Neural crest cell (in vitro differentiated cells): ENCODE measurements around the gene PEMT. TPM values are rescaled to one million over a fixed set of nuclear protein-coding genes. Genes with fewer than 3 reads are reported as not detected.

ENCODE experiments used
- DNase-seq: peaks from one replicate; pipeline ENCODE4 v3.0.0; 2021; ENCODE audit warnings: low read depth, mixed read lengths, low spot score
- H3K27ac Mint-ChIP-seq: one replicate; pipeline ENCODE4 v1.8.0; 2021; ENCODE audit warnings: mild to moderate bottlenecking, mixed read lengths; ENCODE audit not compliant: unreplicated experiment
- H3K27me3 Mint-ChIP-seq: 2 replicates; pipeline ENCODE4 v1.8.0; 2021; ENCODE audit warnings: low read depth, mild to moderate bottlenecking, mixed read lengths
- H3K36me3 Mint-ChIP-seq: 2 replicates; pipeline ENCODE4 v1.8.0; 2021; ENCODE audit warnings: low read depth, mild to moderate bottlenecking, mixed read lengths
- H3K4me1 Mint-ChIP-seq: 2 replicates; pipeline ENCODE4 v1.8.0; 2021; ENCODE audit warnings: mixed read lengths
- H3K4me3 Mint-ChIP-seq: one replicate; pipeline ENCODE4 v1.8.0; 2021; ENCODE audit warnings: mild to moderate bottlenecking, mixed read lengths
- H3K9me3 Mint-ChIP-seq: 2 replicates; pipeline ENCODE4 v1.8.0; 2021; ENCODE audit warnings: mixed read lengths
- total RNA-seq: library from RNA; stranded (reverse); gene quantifications from 2 replicates; pipeline ENCODE4 v1.2.1, GENCODE V29; 2021
- TF ChIP-seq, protein P1 (sequence below): fragments of 200-600 bp; sonication (generic); conservative IDR thresholded peaks from 2 replicates; pipeline ENCODE4 v1.5.0; 2021; ENCODE audit warnings: antibody characterized with exemption, mild to moderate bottlenecking

PEMT gene
- total RNA-seq, 1 donor from 2014 or later = 43.0 TPM

- TF ChIP-seq, protein P1, sequence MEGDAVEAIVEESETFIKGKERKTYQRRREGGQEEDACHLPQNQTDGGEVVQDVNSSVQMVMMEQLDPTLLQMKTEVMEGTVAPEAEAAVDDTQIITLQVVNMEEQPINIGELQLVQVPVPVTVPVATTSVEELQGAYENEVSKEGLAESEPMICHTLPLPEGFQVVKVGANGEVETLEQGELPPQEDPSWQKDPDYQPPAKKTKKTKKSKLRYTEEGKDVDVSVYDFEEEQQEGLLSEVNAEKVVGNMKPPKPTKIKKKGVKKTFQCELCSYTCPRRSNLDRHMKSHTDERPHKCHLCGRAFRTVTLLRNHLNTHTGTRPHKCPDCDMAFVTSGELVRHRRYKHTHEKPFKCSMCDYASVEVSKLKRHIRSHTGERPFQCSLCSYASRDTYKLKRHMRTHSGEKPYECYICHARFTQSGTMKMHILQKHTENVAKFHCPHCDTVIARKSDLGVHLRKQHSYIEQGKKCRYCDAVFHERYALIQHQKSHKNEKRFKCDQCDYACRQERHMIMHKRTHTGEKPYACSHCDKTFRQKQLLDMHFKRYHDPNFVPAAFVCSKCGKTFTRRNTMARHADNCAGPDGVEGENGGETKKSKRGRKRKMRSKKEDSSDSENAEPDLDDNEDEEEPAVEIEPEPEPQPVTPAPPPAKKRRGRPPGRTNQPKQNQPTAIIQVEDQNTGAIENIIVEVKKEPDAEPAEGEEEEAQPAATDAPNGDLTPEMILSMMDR = peak; percentile 94
- peaks cover 38% of the 10 kb centered on the region for H3K27me3 Mint-ChIP-seq
- H3K9me3 Mint-ChIP-seq = no peaks in the 10 kb centered on the region
- H3K4me1 Mint-ChIP-seq = peaks cover 18% of the 10 kb centered on the region
- H3K27ac Mint-ChIP-seq = no peak within 1 kb of the TSS
- H3K36me3 Mint-ChIP-seq = peaks cover 3% of the 10 kb centered on the region
- peak within 1 kb of the TSS; percentile 87 for H3K4me3 Mint-ChIP-seq
- peak; percentile 77 for DNase-seq
These were observed 95.1 kb downstream of the PEMT start, which contains the start of gene RASD1 for GRCh38 chr17:17496189-17497064. TSS of gene RASD1 (minus strand) at chr17:17496395. CDS start at chr17:17496181, 214 bp downstream.

GRCh38 chr17:17495536-17496188 lies 95.8 kb downstream of the PEMT start:
- peaks cover 3% of the 10 kb centered on the region for H3K36me3 Mint-ChIP-seq
- TF ChIP-seq, protein P1 = peak; percentile 10
- peak overlapping the region; percentile 87 for H3K4me3 Mint-ChIP-seq
- DNase-seq = peak; percentile 22
- H3K27ac Mint-ChIP-seq = no peak overlapping the region
- H3K9me3 Mint-ChIP-seq = no peaks in the 10 kb centered on the region
- H3K4me1 Mint-ChIP-seq = peaks cover 18% of the 10 kb centered on the region
- H3K27me3 Mint-ChIP-seq = peaks cover 35% of the 10 kb centered on the region

DNA sequence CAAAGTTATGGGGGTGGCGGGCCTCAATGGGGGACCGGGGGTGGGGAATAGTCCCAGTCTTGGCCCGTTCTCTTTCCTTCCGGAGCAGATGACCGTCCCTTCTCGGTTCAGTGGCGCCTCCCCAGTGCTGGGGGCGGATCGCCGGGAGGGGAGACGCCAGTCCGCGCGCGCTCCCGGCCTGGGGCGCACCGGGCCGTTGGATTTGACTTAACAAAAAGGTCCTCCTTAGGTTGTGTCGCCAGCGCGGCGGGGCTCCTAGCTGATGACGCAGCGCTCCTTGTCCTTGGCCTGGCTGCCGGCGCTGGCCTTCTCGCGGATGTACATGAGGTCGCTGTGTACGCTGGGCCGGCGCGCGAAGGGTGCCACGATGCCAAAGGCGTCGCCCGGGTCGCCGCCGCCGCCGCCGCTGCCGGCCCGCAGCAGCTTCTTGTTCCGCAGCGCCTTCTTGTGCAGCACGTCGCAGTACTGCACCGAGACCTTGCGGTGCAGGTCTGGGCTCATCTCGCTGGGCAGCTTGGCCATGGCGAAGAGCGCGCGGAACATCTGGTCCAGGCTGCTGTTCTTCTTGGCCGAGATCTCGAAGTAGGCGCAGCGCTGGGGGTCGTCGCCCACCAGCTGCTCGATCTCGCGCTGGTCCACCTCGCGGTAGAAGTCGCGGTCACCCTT lies 96.5 kb downstream of the PEMT start:
- no peaks in the 10 kb centered on the region for H3K9me3 Mint-ChIP-seq
- H3K4me1 Mint-ChIP-seq = peaks cover 18% of the 10 kb centered on the region
- peaks cover 3% of the 10 kb centered on the region for H3K36me3 Mint-ChIP-seq
- H3K27me3 Mint-ChIP-seq = peaks cover 35% of the 10 kb centered on the region
- DNase-seq = peak; percentile 56
- no peak overlapping the region for H3K27ac Mint-ChIP-seq
- TF ChIP-seq, protein P1 = no peak
- peak overlapping the region; percentile 87 for H3K4me3 Mint-ChIP-seq

DNA sequence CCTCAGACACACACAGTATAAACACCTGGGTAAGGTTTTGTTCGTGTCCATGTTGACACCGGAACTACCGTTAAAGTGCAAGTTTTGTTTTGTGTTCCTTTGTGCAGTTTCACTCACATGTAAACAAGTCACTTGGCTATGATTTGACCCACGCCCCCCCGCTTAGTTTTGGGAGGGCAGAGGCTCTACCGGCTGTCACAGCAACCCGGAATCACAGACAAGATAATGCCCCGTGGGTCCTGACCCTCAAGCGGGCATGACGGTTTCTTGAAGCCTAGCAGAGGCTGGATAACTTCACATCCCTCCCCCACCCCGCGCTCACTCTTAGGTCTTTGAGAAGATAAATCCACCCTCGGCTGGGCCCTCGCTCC lies 97.0 kb downstream of the PEMT start:
- TF ChIP-seq, protein P1 = no peak
- H3K4me3 Mint-ChIP-seq = peak overlapping the region; percentile 87
- peaks cover 6% of the 10 kb centered on the region for H3K36me3 Mint-ChIP-seq
- no peak overlapping the region for H3K27ac Mint-ChIP-seq
- no peaks in the 10 kb centered on the region for H3K9me3 Mint-ChIP-seq
- peaks cover 35% of the 10 kb centered on the region for H3K27me3 Mint-ChIP-seq
- no peak for DNase-seq
- H3K4me1 Mint-ChIP-seq = peaks cover 18% of the 10 kb centered on the region

- H3K4me1 Mint-ChIP-seq = peaks cover 18% of the 10 kb centered on the region
- TF ChIP-seq, protein P1 = no peak
- peaks cover 35% of the 10 kb centered on the region for H3K27me3 Mint-ChIP-seq
- H3K9me3 Mint-ChIP-seq = no peaks in the 10 kb centered on the region
- peaks cover 6% of the 10 kb centered on the region for H3K36me3 Mint-ChIP-seq
- no peak overlapping the region for H3K27ac Mint-ChIP-seq
- H3K4me3 Mint-ChIP-seq = peak overlapping the region; percentile 77
- DNase-seq = no peak
These were observed 97.5 kb downstream of the PEMT start for GRCh38 chr17:17493986-17494466.
